Fibroblast of peridontal ligament (primary cell): ENCODE data around the gene PAX1.

ENCODE experiments used
- DNase-seq: peaks from one replicate; pipeline ENCODE4 v3.0.0-alpha.2; 2010; ENCODE audit errors: extremely low read depth

The PAX1 gene

DNA sequence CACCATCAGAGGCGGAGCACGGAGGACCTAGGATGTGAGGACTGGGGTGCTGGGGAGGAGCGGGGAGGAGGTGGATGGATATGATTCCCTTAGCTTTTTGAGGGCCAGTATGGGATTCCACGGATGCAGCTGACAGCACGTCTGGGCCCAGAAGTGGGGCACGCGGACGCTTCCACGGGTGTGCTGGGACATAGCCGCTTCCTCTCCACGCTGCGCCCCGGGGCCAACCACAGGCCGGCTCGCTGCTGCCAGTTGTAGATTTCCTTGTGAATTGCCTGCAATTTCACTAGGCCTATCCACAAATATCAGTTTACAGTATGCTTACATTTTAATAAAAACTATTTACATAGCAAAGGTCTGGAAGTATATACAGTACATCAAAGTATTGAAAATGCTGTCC lies 23.9 kb downstream of the PAX1 start:
- DNase-seq: no peak

DNA sequence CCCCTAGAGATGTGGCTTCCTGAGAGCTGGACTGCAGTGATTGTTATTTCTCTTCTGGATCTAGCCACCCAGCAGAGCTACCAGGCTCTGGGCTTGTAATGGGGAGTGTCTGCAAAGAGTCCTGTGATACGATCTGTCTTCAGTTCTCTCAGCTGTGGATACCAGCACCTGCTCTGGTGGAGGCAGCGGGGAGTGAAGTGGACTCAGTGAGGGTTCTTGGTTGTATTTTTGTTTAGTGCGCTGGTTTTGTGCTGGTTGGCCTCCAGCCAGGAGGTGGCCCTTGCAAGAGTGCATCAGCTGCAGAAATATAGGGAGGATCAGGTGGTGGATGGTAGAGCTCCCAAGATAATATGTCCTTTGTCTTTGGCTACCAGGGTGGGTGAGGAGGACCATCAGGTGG lies 33.7 kb downstream of the PAX1 start:
- no peak for DNase-seq

DNA sequence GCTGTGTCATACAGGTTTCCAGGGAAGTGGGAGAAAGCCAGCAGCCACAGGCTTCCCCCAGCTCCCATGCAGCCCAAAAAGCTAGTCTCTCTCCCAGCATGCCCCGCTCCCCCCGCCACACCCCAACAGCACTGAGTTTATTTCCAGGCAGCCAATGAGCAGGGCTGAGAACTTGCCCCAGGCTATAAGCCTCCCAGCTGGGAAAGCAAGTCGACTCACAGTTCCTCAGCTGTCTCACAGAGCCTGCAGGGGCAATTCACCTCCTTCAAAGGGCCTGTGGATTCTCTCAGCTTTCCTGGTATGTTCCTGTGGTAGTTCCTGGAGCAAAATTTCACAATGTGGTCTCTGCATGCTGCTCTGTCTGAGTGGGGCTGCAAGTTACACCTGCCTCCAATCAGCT lies 34.2 kb downstream of the PAX1 start:
- DNase-seq: no peak

DNA sequence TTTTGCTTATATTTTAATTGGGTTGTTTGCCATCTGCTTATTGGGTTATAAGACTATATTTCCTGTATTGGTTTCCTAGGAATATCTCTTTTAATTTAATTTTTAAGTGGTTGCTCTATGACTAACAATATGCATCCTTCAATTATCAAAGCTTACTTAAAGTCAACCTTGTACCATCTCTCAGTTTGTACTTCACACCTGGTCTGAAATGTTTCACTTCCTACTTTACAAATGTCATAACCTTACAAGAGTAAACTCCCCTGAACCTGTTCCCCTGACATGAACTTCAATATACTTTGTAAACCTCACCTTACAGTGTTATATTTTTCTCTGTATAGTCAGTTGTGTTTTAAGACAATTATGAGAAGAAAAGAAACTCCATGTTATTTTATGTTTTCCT lies 35.8 kb downstream of the PAX1 start:
- no peak for DNase-seq

DNA sequence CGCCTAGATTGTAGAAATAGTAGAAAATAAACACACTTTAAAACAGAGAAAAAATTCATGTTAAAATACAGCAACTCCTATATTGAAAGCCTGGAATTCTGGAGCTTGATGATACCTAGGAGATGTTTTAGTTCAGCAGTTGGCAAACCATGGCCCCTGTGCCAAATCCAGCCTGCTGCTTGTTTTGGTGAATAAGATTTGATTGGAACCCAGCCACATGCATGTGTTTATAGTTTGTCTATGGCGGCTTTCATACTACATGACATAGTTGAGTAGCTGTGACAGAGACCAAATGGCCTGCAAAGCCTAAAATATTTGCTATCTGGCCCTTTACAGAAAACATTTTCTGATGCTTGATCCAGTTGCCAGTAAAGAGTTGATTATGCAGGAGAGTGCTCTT lies 57.2 kb downstream of the PAX1 start:
- no peak for DNase-seq

DNA sequence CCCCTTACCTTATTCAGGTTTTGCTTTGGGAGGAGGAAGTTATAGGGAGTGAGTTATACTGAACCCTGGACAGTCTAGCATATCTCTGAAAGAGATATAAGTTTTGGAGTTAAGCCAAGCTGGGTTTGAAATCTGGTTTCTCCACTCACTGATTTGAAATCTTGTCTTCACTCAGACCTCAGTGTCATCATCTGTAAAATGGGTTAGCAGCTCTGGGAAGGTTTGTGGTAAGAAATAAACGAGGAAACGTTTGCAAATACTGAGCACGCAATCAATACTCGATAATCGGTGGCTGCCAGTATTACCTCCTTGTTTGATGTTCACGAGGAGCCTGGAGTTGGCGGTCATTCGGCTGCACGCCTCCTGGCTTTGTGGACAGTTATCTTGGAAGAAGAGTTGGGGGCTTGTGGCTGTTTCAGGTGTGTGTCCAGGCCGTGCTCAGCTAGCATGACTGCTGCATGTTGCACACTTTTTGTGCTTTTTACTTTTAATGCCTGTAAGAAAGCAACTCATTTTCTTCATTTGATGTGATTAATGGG lies 61.8 kb downstream of the PAX1 start:
- no peak for DNase-seq

DNA sequence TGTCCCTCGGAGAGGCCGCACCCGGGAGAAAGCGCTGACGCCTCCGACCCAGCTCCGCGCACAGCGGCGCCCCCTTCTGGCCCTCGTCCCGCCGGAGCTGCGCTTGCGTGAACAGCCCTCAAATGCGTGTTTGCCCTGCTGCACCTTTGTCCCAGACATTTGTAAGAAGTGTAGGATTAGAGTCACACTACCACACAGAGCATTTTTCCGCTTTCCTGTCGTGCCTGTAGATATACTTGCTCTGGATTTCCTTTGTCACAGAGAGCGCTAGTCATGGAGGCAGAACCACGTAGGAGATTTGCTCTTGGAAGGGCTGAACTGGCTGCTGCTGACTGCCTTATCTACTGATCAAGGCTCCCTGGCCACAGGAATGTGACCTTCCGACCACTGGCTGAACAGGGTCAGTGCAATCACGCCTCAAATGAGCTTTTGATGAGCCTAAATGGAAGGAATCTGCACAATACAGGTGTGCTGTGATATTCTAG lies 62.3 kb downstream of the PAX1 start:
- DNase-seq: no peak
